CD4-positive, CD25-positive, alpha-beta regulatory T cell (primary cell): ENCODE measurements around the gene SPRYD3. TPM values are rescaled to one million over a fixed set of nuclear protein-coding genes. Genes with fewer than 3 reads are reported as not detected.
"Not testable (repeated sequence)": the region's sequence is repeated elsewhere in the genome, so short reads cannot be mapped to it uniquely, and the experiment has no call there.

Experiments
- ATAC-seq, 2 donors: fragments of 150-1000 bp; cut with Tn5 transposase; one replicate each; pipeline ENCODE4 v1.10.0; 2021; ENCODE audit warnings: low read depth in 2 of 2, moderate number of reproducible peaks in 2 of 2, moderate library complexity in 1 of 2
- DNase-seq, 3 donors: peaks; one replicate each; pipeline versions ENCODE4 v3.0.0 to v3.0.0-alpha.2; 2012 to 2022; ENCODE audit warnings: mixed read lengths in 1 of 3
- H3K27ac ChIP-seq: one replicate; pipeline ENCODE4 v1.7.0; 2013; ENCODE audit warnings: mild to moderate bottlenecking, low read length; ENCODE audit not compliant: insufficient read depth, poor library complexity, severe bottlenecking
- H3K27me3 ChIP-seq: one replicate; pipeline ENCODE4 v1.7.0; 2013; ENCODE audit warnings: low read length; ENCODE audit not compliant: control insufficient read depth, insufficient read depth
- H3K36me3 ChIP-seq: one replicate; pipeline ENCODE4 v1.7.0; 2013; ENCODE audit warnings: mild to moderate bottlenecking, low read length, moderate library complexity; ENCODE audit not compliant: control insufficient read depth, insufficient read depth
- H3K4me1 ChIP-seq: 2 replicates; pipeline ENCODE4 v1.7.0; 2013; ENCODE audit warnings: mild to moderate bottlenecking, low read length; ENCODE audit not compliant: insufficient read depth, control insufficient read depth, poor library complexity, severe bottlenecking
- H3K4me3 ChIP-seq: one replicate; pipeline ENCODE4 v1.7.0; 2013; ENCODE audit warnings: low read depth, mild to moderate bottlenecking, low read length, moderate library complexity
- H3K9me3 ChIP-seq, 2 experiments: 1 replicate in 1 of 2; 2 replicates in 1 of 2; pipeline ENCODE4 v1.7.0; 2013; ENCODE audit warnings: low read length in 2 of 2, mild to moderate bottlenecking in 1 of 2, moderate library complexity in 1 of 2; ENCODE audit not compliant: control insufficient read depth in 2 of 2
- H3K27ac Mint-ChIP-seq, 3 donors: one replicate each; pipeline ENCODE4 v1.8.0; 2020 to 2022; ENCODE audit warnings: mild to moderate bottlenecking in 3 of 3, mixed read lengths in 3 of 3, moderate library complexity in 2 of 3
- H3K27me3 Mint-ChIP-seq: one replicate; pipeline ENCODE4 v1.8.0; 2022; ENCODE audit warnings: mild to moderate bottlenecking, mixed read lengths
- H3K36me3 Mint-ChIP-seq: one replicate; pipeline ENCODE4 v1.8.0; 2020; ENCODE audit warnings: mixed read lengths
- H3K4me1 Mint-ChIP-seq, 4 donors: one replicate each; pipeline ENCODE4 v1.8.0; 2020 to 2022; ENCODE audit warnings: mixed read lengths in 4 of 4, mild to moderate bottlenecking in 1 of 4
- H3K4me3 Mint-ChIP-seq, 4 donors: one replicate each; pipeline ENCODE4 v1.8.0; 2020 to 2022; ENCODE audit warnings: mild to moderate bottlenecking in 4 of 4, mixed read lengths in 4 of 4, moderate library complexity in 3 of 4
- H3K9me3 Mint-ChIP-seq, 7 donors: one replicate each; pipeline ENCODE4 v1.8.0; 2020 to 2022; ENCODE audit warnings: mixed read lengths in 7 of 7, mild to moderate bottlenecking in 3 of 7, moderate library complexity in 2 of 7
- polyA plus RNA-seq, 4 donors: library from polyadenylated mRNA; unstranded; fragments of 300-500 nt; fragmentation: Illumina TruSeq; gene quantifications; one replicate each; pipeline ENCODE4 v1.2.3, GENCODE V29; 2021
- total RNA-seq: library from RNA; stranded (reverse); gene quantifications from one replicate; pipeline ENCODE4 v1.2.3, GENCODE V29; 2022

SPRYD3 gene
- total and polyA plus RNA-seq, 5 donors from 2014 or later = 25.9 to 59.2 (median 43.1) TPM

GRCh38 chr12:53044052-53044581 lies 35.1 kb downstream of the SPRYD3 start:
- H3K27me3 Mint-ChIP-seq = no peaks in the 10 kb centered on the region
- peaks cover 0 to 2% (median 0%) of the 10 kb centered on the region in 7 donors for H3K9me3 Mint-ChIP-seq
- H3K27ac Mint-ChIP-seq = no peak overlapping the region
- H3K27ac ChIP-seq = no peak overlapping the region
- peaks cover 15% of the 10 kb centered on the region for H3K36me3 ChIP-seq
- peaks cover 1 to 17% (median 8%) of the 10 kb centered on the region in 4 donors for H3K4me1 Mint-ChIP-seq
- no peak overlapping the region for H3K4me3 ChIP-seq
- no peaks in the 10 kb centered on the region for H3K27me3 ChIP-seq
- H3K9me3 ChIP-seq = no peaks in the 10 kb centered on the region
- DNase-seq (no peak), ATAC-seq (no peak)
- H3K4me1 ChIP-seq = peaks cover 15% of the 10 kb centered on the region
- peaks cover 2% of the 10 kb centered on the region for H3K36me3 Mint-ChIP-seq
- H3K4me3 Mint-ChIP-seq = no peak overlapping the region

DNA sequence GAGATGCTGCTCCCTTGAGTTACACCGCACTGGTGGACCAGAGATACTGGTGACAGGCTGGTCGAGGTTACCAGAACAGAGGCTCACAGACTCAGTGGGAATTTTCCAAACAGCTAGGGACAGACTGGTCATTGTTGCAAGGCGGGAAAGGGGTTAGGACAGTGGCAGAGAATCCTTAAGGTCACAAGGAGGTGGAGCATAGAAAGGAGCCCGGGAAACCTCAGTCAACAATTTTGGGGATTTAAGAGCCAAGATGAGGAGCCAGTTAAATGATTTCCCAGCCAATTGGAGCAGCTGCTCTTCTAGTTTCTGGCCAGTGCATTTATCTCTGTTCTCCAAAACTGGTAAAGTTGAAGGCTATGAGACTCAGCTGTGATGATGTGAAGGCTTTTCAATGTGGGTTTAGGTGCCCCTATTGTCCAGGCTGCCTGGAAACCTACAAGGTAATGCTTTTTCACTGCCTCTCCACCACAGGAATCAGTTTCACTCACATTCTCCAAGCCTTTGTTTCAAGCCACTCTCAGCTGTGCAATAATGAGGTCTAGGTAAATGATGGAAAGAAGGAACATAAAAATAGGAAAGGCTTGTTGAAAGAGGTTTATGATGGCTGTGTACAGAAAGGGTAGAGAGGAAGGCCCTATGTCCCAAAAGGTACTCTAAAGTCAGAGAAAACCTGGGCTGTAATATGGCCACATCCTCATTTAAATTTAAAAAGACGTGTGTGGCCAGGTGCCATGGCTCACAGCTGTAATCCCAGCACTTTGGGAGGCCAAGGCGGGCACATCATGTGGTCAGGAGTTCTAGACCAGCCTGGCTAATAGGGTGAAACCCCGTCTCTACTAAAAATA lies 36.4 kb downstream of the SPRYD3 start:
- Mint-ChIP-seq H3K27me3 (no peaks in the 10 kb centered on the region), H3K9me3 (peaks cover 0 to 2% (median 0%) of the 10 kb centered on the region in 7 donors), H3K27ac (peak overlapping the region in 2 of 3 donors; percentile 79 to 92), H3K4me3 (peak overlapping the region in 2 of 4 donors; percentile 13 to 20), H3K4me1 (peaks cover 8 to 26% (median 17%) of the 10 kb centered on the region in 4 donors), H3K36me3 (peaks cover 11% of the 10 kb centered on the region)
- Histone ChIP-seq H3K9me3 (no peaks in the 10 kb centered on the region), H3K27ac (no peak overlapping the region), H3K4me1 (peaks cover 20% of the 10 kb centered on the region), H3K4me3 (no peak overlapping the region), H3K36me3 (peaks cover 27% of the 10 kb centered on the region), H3K27me3 (no peaks in the 10 kb centered on the region)
- ATAC-seq = no peak
- no peak for DNase-seq

- no peak overlapping the region for H3K27ac ChIP-seq
- peaks cover 7% of the 10 kb centered on the region for H3K4me1 ChIP-seq
- Mint-ChIP-seq H3K27ac (no peak overlapping the region), H3K36me3 (peaks cover 21% of the 10 kb centered on the region), H3K4me1 (peaks cover 8 to 15% (median 14%) of the 10 kb centered on the region in 4 donors), H3K9me3 (peaks cover 0 to 2% (median 0%) of the 10 kb centered on the region in 7 donors), H3K27me3 (no peaks in the 10 kb centered on the region), H3K4me3 (no peak overlapping the region)
- DNase-seq (no peak), ATAC-seq (no peak)
- peaks cover 52% of the 10 kb centered on the region for H3K36me3 ChIP-seq
- H3K9me3 ChIP-seq = no peaks in the 10 kb centered on the region
- no peaks in the 10 kb centered on the region for H3K27me3 ChIP-seq
- no peak overlapping the region for H3K4me3 ChIP-seq
Measured at GRCh38 chr12:53039851-53040250, 39.3 kb downstream of the SPRYD3 start.

DNA sequence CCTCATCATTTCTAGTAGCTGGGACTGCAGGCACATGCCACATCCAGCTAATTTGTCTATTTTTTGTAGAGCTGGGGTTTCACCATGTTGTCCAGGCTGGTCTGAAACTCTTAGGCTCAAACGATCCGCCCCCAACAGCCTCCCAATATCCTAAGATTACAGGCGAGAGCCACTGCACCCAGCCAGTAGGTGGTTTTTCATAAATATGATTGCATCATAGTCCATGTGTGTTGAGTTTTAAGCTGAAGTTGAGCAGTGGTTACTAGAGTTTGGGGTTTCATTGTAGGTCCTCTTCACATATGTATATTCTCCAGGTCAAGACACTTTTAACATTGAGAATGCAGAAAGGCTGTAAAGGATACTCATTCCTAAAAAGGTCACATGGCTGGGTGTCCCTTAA lies 42.4 kb downstream of the SPRYD3 start:
- Histone ChIP-seq H3K36me3 (peaks cover 73% of the 10 kb centered on the region), H3K4me3 (no peak overlapping the region), H3K27ac (no peak overlapping the region), H3K4me1 (peaks cover 7% of the 10 kb centered on the region), H3K27me3 (no peaks in the 10 kb centered on the region), H3K9me3 (no peaks in the 10 kb centered on the region)
- no peak for DNase-seq
- H3K4me3 Mint-ChIP-seq = peak overlapping the region in 1 of 4 donors; percentile 15
- ATAC-seq = no peak
- H3K4me1 Mint-ChIP-seq = peaks cover 9 to 19% (median 16%) of the 10 kb centered on the region in 4 donors
- no peaks in the 10 kb centered on the region for H3K9me3 Mint-ChIP-seq
- H3K27ac Mint-ChIP-seq = no peak overlapping the region
- no peaks in the 10 kb centered on the region for H3K27me3 Mint-ChIP-seq
- H3K36me3 Mint-ChIP-seq = peaks cover 35% of the 10 kb centered on the region

DNA sequence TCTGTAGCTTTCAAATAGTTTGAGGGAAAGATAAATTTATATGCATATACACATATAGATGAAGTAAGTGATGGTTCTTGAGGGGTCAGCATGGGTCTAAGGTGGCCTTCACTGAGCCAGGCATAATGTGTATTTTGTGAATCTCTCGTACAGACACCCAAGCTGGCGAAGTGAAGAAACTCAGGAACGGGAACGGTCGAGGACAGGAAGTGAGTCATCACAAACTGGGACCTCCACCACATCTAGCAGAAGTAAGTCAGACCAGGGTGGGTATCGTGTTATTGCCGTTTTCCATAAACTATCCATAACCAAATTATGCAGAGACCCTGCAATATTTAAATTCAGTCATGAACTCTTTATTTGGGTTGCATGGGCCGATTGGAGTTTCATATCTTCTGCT lies 44.7 kb downstream of the SPRYD3 start:
- no peaks in the 10 kb centered on the region for H3K9me3 ChIP-seq
- H3K27ac ChIP-seq = no peak overlapping the region
- H3K27me3 Mint-ChIP-seq = no peaks in the 10 kb centered on the region
- peaks cover 15 to 20% (median 19%) of the 10 kb centered on the region in 4 donors for H3K4me1 Mint-ChIP-seq
- H3K27ac Mint-ChIP-seq = peak overlapping the region in 1 of 3 donors; percentile 67
- H3K4me1 ChIP-seq = peaks cover 7% of the 10 kb centered on the region
- no peak overlapping the region for H3K4me3 Mint-ChIP-seq
- no peak overlapping the region for H3K4me3 ChIP-seq
- peaks cover 82% of the 10 kb centered on the region for H3K36me3 ChIP-seq
- peaks cover 42% of the 10 kb centered on the region for H3K36me3 Mint-ChIP-seq
- no peaks in the 10 kb centered on the region for H3K27me3 ChIP-seq
- ATAC-seq (no peak), DNase-seq (no peak)
- no peaks in the 10 kb centered on the region for H3K9me3 Mint-ChIP-seq

DNA sequence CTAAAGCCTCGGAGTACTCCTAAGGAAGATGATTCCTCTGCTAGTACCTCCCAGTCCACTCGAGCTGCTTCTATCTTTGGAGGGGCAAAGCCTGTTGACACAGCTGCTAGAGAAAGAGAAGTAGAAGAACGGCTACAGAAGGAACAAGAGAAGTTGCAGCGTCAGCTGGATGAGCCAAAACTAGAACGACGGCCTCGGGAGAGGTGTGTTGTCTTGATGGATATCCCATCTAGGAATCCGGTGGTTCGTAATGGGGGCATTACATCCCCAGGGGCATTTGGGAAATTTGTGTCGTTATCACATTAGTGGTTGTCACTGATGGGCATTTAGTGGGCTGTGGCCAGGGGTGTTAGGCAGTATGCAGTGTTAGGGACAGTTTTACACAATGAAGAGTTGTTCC lies 45.4 kb downstream of the SPRYD3 start:
- not testable (repeated sequence) for H3K27me3 Mint-ChIP-seq, H3K27ac ChIP-seq, H3K4me1 ChIP-seq, H3K27me3 ChIP-seq, H3K4me3 Mint-ChIP-seq, ATAC-seq, H3K9me3 Mint-ChIP-seq, H3K9me3 ChIP-seq, H3K4me3 ChIP-seq, DNase-seq
- H3K27ac Mint-ChIP-seq = peak overlapping the region in 2 of 3 donors; percentile 26 to 67
- peaks cover 82% of the 10 kb centered on the region for H3K36me3 ChIP-seq
- peaks cover 37% of the 10 kb centered on the region for H3K36me3 Mint-ChIP-seq
- peaks cover 12 to 17% (median 15%) of the 10 kb centered on the region in 4 donors for H3K4me1 Mint-ChIP-seq

DNA sequence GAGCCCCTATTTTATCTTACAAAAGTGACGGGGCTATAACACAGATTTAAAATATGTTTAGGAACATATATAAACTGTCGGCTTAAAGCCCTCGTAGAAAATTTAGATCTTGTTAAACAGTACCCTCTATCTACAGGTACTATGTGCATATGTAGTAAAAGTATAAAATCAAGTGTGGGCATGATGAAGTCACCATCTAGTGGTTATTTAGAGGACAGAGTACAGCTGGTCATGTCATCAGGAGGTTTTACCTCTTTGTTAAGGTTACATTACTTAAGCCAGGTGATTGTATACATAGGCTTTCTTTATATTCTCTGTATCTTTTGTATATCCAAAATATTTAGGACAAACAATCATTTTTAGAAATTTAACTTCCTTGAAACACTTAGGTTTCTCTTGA lies 47.6 kb downstream of the SPRYD3 start:
- DNase-seq (no peak), ATAC-seq (no peak)
- Mint-ChIP-seq H3K27me3 (no peaks in the 10 kb centered on the region), H3K4me1 (peaks cover 5 to 10% (median 8%) of the 10 kb centered on the region in 4 donors), H3K4me3 (no peak overlapping the region), H3K27ac (peak overlapping the region in 1 of 3 donors; percentile 34), H3K36me3 (peaks cover 34% of the 10 kb centered on the region), H3K9me3 (no peaks in the 10 kb centered on the region)
- Histone ChIP-seq H3K9me3 (no peaks in the 10 kb centered on the region), H3K4me3 (no peak overlapping the region), H3K27me3 (no peaks in the 10 kb centered on the region), H3K27ac (no peak overlapping the region), H3K4me1 (no peaks in the 10 kb centered on the region), H3K36me3 (peaks cover 81% of the 10 kb centered on the region)
